Caki2 (cell line): ENCODE results near the gene RPL37A. TPM values are rescaled to one million over a fixed set of nuclear protein-coding genes. Genes with fewer than 3 reads are reported as not detected.
"Not testable (repeated sequence)": the region's sequence is repeated elsewhere in the genome, so short reads cannot be mapped to it uniquely, and the experiment has no call there.

Experiments used
- DNase-seq: peaks from one replicate; pipeline ENCODE4 v3.0.0-alpha.2; 2015; ENCODE audit warnings: low read depth
- in situ Hi-C: cut with HindIII; loops from 2 replicates; pipeline ENCODE4 v1.10.0; 2016; ENCODE audit warnings: low sequenced_read_pairs, low pct_unique_long_range_greater_than_20kb, mixed read lengths
- total RNA-seq: library from RNA; depleted of rRNA; stranded (reverse); fragments of >200 nt; shearing (Covaris generic); gene quantifications from 2 replicates; pipeline ENCODE4 v1.2.3, GENCODE V29; 2014; ENCODE audit warnings: low replicate concordance

The RPL37A gene
- total RNA-seq, 1 experiment from 2014 or later: 1,019 TPM

- no peak for DNase-seq
- in situ Hi-C loops: no loop called here
These were observed 6.8 kb downstream of the RPL37A start for GRCh38 chr2:216505133-216506106.

GRCh38 chr2:216507220-216508160, 8.8 kb downstream of the RPL37A start:
- no peak for DNase-seq
- in situ Hi-C loops: no loop called here

- DNase-seq: no peak
- in situ Hi-C loops: no loop called here
These were observed 9.6 kb downstream of the RPL37A start for GRCh38 chr2:216508229-216508628.

- in situ Hi-C loops: no loop called here
- DNase-seq: peak; percentile 38
These were observed 18.2 kb downstream of the RPL37A start for GRCh38 chr2:216516730-216517350.

GRCh38 chr2:216517447-216518225, 19.0 kb downstream of the RPL37A start:
- in situ Hi-C loops: no loop called here

GRCh38 chr2:216518566-216519119, 20.0 kb downstream of the RPL37A start:
- in situ Hi-C loops, DNase-seq: not testable (repeated sequence)

More at GRCh38 chr2:216517447-216518225, 19.0 kb downstream of the RPL37A start:
- no peak for DNase-seq

GRCh38 chr2:216519154-216519762, 20.6 kb downstream of the RPL37A start:
- DNase-seq: peak; percentile 59

GRCh38 chr2:216520112-216520511, 21.5 kb downstream of the RPL37A start:
- in situ Hi-C loops: no loop called here
- no peak for DNase-seq

More at GRCh38 chr2:216519154-216519762, 20.6 kb downstream of the RPL37A start:
- in situ Hi-C loops: no loop called here

- DNase-seq: no peak
- in situ Hi-C loops: no loop called here
These were observed 24.4 kb downstream of the RPL37A start for GRCh38 chr2:216522892-216523502.

- in situ Hi-C loops: no loop called here
- no peak for DNase-seq
These were observed 27.3 kb downstream of the RPL37A start for GRCh38 chr2:216525972-216526371.

- in situ Hi-C loops: no loop called here
- no peak for DNase-seq
These were observed 28.3 kb downstream of the RPL37A start for GRCh38 chr2:216526939-216527338.

GRCh38 chr2:216527600-216527999, 29.0 kb downstream of the RPL37A start:
- in situ Hi-C loops: no loop called here
- DNase-seq: no peak

GRCh38 chr2:216532562-216532961, 33.9 kb downstream of the RPL37A start:
- no peak for DNase-seq
- in situ Hi-C loops: no loop called here

- in situ Hi-C loops: no loop called here
- DNase-seq: no peak
These were observed 35.0 kb downstream of the RPL37A start for GRCh38 chr2:216533609-216534008.

- in situ Hi-C loops: no loop called here
- no peak for DNase-seq
These were observed 36.2 kb downstream of the RPL37A start for GRCh38 chr2:216534809-216535208.

GRCh38 chr2:216535454-216535995, 36.9 kb downstream of the RPL37A start:
- in situ Hi-C loops: no loop called here
- DNase-seq: peak; percentile 73
